HG03442 (cell line): ENCODE results near the gene NOVA2.
"Not testable (repeated sequence)": the region's sequence is repeated elsewhere in the genome, so short reads cannot be mapped to it uniquely, and the experiment has no call there.

Experiments
- ATAC-seq: cut with Tn5 transposase; IDR thresholded peaks from one replicate; pipeline ENCODE4 v1.9.1; 2021; ENCODE audit warnings: mild to moderate bottlenecking, moderate library complexity; ENCODE audit not compliant: unreplicated experiment

The NOVA2 gene

DNA sequence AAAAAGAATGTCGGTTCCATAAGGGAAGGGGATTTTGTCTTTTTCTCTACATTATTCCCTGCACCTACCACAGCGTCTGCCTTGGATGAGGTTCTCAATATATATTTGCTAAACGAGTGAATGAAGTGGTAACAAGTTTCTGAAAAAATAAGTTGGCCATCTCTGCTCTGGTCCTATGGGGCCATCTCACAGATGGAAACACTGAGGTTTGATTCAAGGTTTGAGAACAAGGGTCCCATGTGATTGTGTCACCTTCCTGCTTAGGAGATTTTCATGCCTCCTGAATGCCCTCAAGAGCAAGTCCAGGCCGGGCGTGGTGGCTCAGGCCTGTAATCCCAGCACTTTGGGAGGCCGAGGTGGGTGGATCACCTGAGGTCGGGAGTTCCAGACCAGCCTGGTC, 74.4 kb downstream of the NOVA2 start:
- ATAC-seq, result no peak

DNA sequence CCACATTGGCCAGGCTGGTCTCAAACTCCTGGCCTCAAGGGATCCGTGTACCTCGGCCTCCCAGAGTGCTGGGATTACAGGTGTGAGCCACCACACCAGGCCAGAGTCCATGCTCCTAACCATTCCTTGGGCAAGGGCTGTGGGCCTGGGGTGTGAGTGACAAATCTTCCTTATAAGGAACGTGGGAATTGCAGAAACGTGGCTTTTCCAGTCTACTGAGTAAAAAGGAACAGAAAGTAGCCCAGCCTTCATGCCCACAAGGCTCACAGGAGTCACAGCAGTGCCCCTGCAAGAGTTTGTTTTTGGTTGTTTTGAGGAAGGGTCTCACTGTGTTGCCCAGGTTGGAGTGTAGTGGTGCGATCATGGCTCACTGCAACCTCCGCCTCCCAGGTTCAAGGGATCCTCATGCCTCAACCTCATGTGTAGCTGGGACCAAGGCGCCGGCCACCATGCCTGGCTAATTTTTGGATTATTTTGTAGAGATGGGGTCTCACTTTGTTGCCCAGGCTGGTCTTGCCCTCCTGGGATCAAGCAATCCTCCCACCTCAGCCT, 76.3 kb downstream of the NOVA2 start:
- ATAC-seq, result no peak

DNA sequence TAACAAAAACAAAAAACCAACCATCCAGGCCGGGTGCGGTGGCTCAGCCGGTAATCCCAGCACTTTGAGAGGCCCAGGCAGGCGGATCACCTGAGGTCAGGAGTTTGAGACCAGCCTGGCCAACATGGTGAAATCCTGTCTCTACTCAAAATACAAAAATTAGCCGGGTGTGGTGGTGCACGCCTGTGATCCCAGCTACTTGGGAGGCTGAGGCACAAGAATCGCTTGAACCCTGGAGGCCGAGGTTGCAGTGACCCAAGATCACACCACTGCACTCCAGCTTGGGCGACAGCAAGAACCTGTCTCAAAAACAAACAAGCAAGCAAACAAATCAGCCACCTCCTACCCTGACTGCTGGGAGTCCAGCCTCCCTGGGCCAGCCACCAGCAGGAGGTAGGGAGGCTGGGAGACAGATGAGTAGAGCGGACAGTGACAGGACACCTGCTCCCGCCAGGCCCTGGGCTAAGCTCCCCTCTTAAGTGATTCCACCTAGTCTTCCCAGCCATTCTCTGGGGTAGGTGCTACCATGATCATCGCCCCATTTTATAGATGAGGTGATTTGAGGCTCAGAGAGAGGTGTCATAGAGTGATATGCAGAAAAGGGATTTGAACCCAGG, 77.6 kb downstream of the NOVA2 start:
- ATAC-seq, result not testable (repeated sequence)

DNA sequence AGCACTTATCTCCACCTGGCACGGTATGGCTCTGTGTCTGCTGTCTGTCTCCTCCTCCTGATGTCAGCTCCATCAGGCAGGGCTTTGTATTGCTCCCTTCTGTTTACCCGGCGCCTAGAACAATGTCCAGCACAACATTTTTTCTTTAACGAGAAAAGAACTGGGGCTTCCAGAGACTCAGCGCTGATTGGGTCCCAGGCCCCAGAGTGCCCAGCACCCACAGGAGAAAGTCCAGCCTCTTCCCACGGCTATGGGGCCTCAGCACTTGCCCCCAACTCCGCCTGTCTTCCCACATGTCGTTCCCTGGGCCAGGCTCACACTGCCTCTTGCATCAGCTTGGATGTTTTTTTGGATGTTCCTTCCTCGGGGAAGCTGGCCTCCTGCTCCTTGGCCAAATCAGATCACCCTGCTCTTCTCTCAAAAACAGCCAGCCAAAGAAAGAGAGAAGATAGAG, 78.1 kb downstream of the NOVA2 start:
- no peak for ATAC-seq

DNA sequence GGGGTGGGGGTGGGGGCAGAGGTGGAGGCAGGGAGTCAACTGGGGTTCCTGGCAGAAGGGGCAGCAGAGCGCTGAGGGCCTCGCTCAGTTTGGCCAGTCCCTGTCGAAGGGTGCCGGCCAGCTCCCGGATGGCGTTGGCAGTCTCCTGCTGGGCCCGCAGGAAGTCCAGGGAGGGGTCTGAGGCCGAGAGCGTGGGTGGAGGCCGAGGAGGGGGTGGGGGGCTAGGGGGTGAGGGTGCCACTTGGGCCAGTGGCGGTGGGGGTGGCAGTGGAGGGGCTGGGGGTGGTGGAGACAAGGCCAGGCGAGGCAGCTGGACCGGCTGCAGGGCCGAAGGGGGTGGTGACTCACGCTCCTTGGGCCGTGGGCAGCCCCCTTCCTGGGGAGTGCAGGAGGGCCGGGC, 82.8 kb downstream of the NOVA2 start:
- no peak for ATAC-seq

DNA sequence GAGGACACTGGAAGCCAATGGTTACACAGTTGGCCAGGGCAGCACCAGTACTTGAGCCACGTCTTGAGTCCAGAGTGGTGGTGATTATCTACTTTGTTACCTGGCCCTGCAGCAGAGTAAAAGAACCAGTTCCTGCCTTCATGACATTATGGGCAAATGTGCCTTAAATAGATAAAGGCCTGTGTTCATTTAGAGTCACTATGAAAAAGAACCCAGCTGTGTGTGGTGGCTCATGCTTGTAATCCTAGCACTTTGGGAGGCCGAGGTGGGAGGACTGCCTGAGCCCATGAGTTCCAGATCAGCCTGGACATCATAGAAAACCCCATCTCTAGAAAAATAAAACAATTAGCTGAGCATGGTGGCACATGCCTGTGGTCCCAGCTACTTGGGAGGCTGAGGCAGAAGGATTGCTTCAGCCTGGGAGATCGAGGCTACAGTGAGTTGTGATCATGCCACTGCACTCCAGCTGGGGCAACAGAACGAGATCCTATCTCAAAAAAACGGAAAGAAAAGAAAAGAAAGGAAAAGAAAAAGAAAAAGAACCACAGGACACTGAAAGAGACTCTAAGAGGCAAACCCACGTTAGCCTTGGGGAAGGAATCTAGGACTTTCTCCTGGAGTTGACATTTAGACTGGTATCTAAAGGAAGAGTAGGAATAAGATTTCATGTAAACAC, 84.3 kb downstream of the NOVA2 start:
- no peak for ATAC-seq

DNA sequence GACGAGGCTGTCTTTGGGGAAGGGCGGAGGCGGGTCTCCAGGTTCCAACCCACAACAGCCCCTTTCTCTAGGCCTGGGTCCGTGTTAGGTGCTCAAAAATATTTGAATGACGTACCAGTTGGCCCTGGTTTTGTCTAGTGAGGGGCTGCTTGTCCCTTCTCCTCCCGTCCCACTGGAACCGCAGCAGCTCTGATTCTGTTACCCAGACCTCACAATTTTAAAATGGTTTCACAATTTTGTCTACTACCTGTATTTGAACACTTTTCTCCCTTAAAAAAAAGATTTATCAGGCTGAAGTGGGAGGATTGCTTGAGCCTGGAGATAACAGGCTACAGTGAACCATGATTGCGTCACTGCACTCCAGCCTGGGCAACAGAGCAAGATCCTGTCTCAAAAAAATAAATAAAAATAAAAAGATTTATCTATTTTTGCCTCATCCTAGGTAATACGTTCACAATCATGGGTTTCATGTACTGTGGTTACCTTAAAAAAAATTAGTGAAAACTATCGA, 86.4 kb downstream of the NOVA2 start:
- ATAC-seq, result no peak

DNA sequence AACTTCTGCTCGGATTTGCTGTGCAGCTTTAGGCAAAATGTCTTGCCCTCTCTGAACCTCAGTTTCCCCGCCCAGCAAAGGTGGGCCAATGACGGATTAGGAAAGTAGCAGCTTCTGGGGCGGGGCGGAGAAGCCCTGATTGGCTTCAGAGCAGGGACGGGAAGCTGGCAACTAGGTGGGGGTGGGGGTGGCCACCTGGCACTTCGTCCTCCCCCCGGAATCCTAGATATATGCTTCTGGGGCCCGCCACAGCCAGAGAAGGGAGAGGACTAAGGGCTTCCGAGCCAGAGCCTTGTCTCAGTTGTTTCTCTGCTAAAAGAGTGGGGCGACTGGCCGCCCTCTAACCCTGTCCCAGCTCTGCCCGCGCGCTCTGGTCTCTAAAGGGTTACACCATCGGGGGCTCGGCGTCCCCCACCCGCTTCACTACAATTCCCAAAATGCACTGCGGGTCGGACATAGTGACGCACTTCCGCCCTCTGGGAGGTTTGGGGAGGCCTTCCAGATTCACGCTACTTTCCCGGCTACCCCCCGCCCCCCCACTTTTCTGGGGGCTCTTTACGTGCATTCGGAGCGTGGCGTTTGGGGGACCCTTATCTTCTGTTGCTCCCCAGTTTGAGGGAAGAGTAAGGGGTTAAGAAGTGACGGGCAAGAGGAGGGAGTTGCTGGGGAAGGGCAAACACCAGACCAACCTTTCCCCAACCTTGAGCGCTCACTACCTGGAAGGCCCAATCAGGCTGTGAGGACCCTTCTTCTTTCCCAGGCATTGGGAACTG, 87.1 kb downstream of the NOVA2 start:
- peak; percentile 33 for ATAC-seq

DNA sequence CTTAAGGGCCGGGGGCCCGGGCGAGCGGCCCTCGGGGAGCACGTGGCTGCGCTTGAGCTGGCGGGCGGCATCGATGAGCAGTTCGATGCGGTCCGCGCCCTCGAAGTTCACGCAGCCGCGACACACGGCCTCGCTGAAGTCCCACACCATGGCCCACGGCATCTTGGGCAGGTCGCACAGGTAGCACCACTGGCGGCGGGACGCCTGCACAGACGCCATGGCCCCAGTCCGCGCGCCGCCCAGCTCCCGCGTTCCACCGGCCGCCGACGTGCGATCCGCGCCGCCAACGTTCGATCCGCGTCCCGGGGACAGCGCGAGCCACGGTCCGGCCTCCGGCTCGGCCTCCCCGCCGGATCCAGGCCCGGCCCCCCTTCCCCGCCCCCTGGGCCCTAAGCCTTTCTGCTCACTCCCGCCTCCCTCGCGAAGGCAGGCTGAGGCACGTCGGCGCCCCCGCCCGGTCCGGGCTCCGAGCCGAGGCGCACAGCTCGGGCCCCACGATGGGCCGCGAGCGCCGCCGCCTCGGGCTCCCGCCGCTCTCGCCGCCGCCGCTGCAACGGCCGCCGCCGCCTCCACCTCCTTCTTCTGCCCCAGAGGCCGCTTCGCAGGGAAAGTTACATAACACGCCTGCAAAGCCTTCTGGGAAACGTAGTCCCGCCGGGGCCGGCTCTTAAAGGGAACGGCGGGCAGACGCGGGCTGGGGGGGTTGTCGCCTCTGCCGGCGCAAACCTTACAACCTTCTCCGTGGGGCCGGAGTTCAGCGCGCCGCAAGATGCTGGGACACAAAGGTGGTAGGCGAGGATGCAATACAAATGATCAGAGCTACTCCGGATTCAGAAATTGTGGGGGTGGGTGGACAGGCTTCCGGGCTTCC, 87.9 kb downstream of the NOVA2 start, which contains the start of gene IRF2BP1:
TSS of gene IRF2BP1 (minus strand) at position 586 of the 871 bp plus-strand sequence. CDS start at position 219, 367 bp downstream.
- peak; percentile 40 for ATAC-seq

DNA sequence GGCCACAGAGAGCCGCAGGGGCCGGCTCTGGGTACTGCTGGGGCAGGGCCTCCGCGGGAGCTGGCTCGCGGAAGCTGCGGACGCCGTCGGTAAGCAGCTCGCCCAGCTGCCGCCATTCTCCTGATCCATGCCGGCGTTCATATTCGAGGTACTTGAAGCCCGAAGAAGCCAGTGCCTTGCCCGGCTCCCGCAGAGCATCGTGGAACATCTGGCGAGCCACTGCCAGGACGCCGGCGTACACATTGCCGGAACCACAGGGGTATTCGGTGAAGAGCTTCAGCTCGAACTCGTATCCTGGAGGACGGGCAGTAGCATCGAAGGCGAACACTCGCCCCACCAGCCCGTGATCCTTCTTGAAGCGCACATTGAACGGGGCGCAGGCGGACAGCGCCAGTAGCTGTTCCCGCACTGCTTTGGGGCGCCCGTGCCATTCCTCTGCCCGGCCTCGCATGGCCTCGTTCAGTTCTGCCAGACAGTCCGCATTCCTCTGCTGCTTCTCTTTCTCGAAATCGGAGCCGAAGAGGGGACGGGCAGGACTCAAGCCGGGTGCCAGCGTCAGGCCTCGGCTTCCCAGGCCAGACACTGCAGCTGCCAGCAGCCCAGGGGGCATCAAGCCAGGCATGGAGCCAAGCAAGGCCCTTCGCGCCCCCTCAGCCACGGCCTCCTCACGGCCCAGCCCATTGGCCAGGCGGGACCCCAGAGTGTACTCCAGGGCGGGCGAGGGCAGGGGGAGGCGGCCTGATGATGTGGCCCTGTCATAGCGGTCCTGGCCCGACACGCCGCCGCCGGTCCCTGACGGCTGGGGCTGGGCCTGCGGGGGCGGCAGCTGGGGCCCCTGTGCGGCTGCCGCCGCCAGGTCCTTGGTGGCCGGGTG, 88.7 kb downstream of the NOVA2 start:
- no peak for ATAC-seq

DNA sequence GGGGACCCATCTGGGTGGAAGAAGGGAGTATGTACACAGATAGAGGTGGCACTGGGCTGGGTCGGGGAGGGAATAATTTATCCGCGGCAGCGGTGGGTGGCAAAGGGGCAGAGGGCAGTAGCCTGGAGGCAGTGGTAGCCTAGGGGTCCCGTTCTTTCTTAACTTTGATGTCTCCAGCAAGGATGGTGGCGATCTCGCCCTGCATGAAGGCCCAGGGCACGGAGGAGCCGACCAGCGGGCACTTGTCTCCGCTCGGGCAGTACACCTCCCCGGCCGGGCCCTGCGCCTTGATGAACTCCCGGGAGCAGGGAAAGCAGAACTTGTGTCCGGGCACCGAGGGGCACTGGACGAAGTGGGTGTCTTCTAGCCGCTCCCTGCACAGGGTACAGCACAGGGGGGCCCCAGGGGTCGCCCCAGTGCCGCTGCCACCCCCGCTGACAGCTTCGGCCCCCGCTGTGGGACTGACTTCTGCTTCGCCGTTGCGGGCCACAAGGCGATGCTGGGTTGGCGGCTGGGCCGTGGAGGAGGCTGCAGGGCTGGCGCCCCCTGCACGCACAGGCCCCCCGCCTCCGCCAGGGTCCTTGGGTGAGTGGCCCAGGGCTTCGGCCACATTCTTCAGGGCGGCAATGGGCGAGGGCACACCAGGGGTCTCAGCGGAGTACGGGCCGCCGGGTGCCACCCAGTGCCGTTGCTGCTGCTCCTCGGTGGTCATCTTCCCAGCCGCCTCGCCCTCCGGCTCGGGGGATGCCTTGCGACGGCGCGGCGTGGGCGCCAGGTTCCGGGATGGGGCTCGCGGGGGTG, 89.6 kb downstream of the NOVA2 start:
- ATAC-seq, result no peak
